ENCODE results near the gene PCBP3.

Gene PCBP3

GRCh38 chr21:45965084-45965809 lies 321.7 kb downstream of the PCBP3 start:
- no peak overlapping the region for H2AFZ ChIP-seq (ENCODE audit: low read depth, low read length, severe bottlenecking)
- no peak overlapping the region for H3K4me2 ChIP-seq (ENCODE audit: low read depth, low read length, poor library complexity, severe bottlenecking)
- no peaks in the 10 kb centered on the region for H3K9me2 ChIP-seq (replicated peaks; ENCODE audit: insufficient read depth, low read length)
- no peaks in the 10 kb centered on the region for H3K79me2 ChIP-seq (ENCODE audit: insufficient read depth, low read length)
- TF ChIP-seq CTCF (IDR thresholded peaks at IDR 0.05; ENCODE audit: insufficient read depth, low read length, poor library complexity, severe bottlenecking) (no peak), EZH2phosphoT487 (conservative IDR thresholded peaks at IDR 0.05; ENCODE audit: low read length) (no peak)
- H3K9me3 ChIP-seq (ENCODE audit: insufficient read depth, low read length) = no peaks in the 10 kb centered on the region
- H3K27me3 ChIP-seq (ENCODE audit: low read length) = no peaks in the 10 kb centered on the region
- H3K9ac ChIP-seq (ENCODE audit: low read length) = no peak overlapping the region
- H3F3A ChIP-seq (ENCODE audit: insufficient read depth) = no peaks in the 10 kb centered on the region
- H4K20me1 ChIP-seq (ENCODE audit: low read depth, low read length) = no peaks in the 10 kb centered on the region
- no peak overlapping the region for H3K27ac ChIP-seq (ENCODE audit: low read depth, low read length)
- H3K36me3 ChIP-seq (ENCODE audit: low read length) = no peaks in the 10 kb centered on the region
- H3K4me3 ChIP-seq (ENCODE audit: insufficient read depth, low read length, poor library complexity, severe bottlenecking) = no peak overlapping the region

- no peak overlapping the region for H3K4me2 ChIP-seq (ENCODE audit: low read depth, low read length, poor library complexity, severe bottlenecking)
- no peak for TF ChIP-seq CTCF (IDR thresholded peaks at IDR 0.05; ENCODE audit: insufficient read depth, low read length, poor library complexity, severe bottlenecking)
- no peak for TF ChIP-seq EZH2phosphoT487 (conservative IDR thresholded peaks at IDR 0.05; ENCODE audit: low read length)
Measured at GRCh38 chr21:45966791-45967394, 323.4 kb downstream of the PCBP3 start.

GRCh38 chr21:45969921-45970673 lies 326.6 kb downstream of the PCBP3 start:
- H3K9me3 ChIP-seq (ENCODE audit: insufficient read depth, low read length) = no peaks in the 10 kb centered on the region
- no peak overlapping the region for H3K4me3 ChIP-seq (ENCODE audit: insufficient read depth, low read length, poor library complexity, severe bottlenecking)
- no peak overlapping the region for H2AFZ ChIP-seq (ENCODE audit: low read depth, low read length, severe bottlenecking)
- no peak for TF ChIP-seq CTCF (IDR thresholded peaks at IDR 0.05; ENCODE audit: insufficient read depth, low read length, poor library complexity, severe bottlenecking)
- TF ChIP-seq EZH2phosphoT487 (conservative IDR thresholded peaks at IDR 0.05; ENCODE audit: low read length) = no peak
- no peaks in the 10 kb centered on the region for H3K79me2 ChIP-seq (ENCODE audit: insufficient read depth, low read length)
- no peaks in the 10 kb centered on the region for H3F3A ChIP-seq (ENCODE audit: insufficient read depth)
- no peaks in the 10 kb centered on the region for H4K20me1 ChIP-seq (ENCODE audit: low read depth, low read length)
- H3K9ac ChIP-seq (ENCODE audit: low read length) = no peak overlapping the region
- H3K4me2 ChIP-seq (ENCODE audit: low read depth, low read length, poor library complexity, severe bottlenecking) = no peak overlapping the region
- H3K27ac ChIP-seq (ENCODE audit: low read depth, low read length) = no peak overlapping the region
- no peaks in the 10 kb centered on the region for H3K9me2 ChIP-seq (replicated peaks; ENCODE audit: insufficient read depth, low read length)
- H3K27me3 ChIP-seq (ENCODE audit: low read length) = no peaks in the 10 kb centered on the region
- no peaks in the 10 kb centered on the region for H3K36me3 ChIP-seq (ENCODE audit: low read length)

More at GRCh38 chr21:45966791-45967394, 323.4 kb downstream of the PCBP3 start:
- Histone ChIP-seq H3K9me3 (ENCODE audit: insufficient read depth, low read length) (no peaks in the 10 kb centered on the region), H3K27ac (ENCODE audit: low read depth, low read length) (no peak overlapping the region), H3K79me2 (ENCODE audit: insufficient read depth, low read length) (no peaks in the 10 kb centered on the region), H3K9me2 (replicated peaks; ENCODE audit: insufficient read depth, low read length) (no peaks in the 10 kb centered on the region), H3K27me3 (ENCODE audit: low read length) (no peaks in the 10 kb centered on the region), H3K9ac (ENCODE audit: low read length) (no peak overlapping the region), H2AFZ (ENCODE audit: low read depth, low read length, severe bottlenecking) (no peak overlapping the region), H3K36me3 (ENCODE audit: low read length) (no peaks in the 10 kb centered on the region), H4K20me1 (ENCODE audit: low read depth, low read length) (no peaks in the 10 kb centered on the region), H3F3A (ENCODE audit: insufficient read depth) (no peaks in the 10 kb centered on the region), H3K4me3 (ENCODE audit: insufficient read depth, low read length, poor library complexity, severe bottlenecking) (no peak overlapping the region)

All from SU-DHL-6 (cell line).